ENCODE data around the gene PCDHB8.
"Not testable (repeated sequence)": the region's sequence is repeated elsewhere in the genome, so short reads cannot be mapped to it uniquely, and the experiment has no call there.

Gene PCDHB8

GRCh38 chr5:141182248-141182647 is 4.7 kb downstream of the PCDHB8 start, which contains the start of gene PCDHB16:
Gene PCDHB16 (plus strand): TSS chr5:141182387. CDS start chr5:141182560, 173 bp downstream.
- DNase-seq (ENCODE audit: extremely low read depth, low read depth): no peak

DNA sequence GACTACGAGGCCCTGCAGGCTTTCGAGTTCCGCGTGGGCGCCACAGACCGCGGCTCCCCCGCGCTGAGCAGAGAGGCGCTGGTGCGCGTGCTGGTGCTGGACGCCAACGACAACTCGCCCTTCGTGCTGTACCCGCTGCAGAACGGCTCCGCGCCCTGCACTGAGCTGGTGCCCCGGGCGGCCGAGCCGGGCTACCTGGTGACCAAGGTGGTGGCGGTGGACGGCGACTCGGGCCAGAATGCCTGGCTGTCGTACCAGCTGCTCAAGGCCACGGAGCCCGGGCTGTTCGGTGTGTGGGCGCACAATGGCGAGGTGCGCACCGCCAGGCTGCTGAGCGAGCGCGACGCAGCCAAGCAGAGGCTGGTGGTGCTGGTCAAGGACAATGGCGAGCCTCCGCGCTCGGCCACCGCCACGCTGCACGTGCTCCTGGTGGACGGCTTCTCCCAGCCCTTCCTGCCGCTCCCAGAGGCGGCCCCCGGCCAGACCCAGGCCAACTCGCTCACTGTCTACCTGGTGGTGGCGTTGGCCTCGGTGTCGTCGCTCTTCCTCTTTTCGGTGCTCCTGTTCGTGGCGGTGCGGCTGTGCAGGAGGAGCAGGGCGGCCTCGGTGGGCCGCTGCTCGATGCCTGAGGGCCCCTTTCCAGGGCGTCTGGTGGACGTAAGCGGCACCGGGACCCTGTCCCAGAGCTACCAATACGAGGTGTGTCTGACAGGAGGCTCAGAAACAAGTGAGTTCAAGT is 6.7 kb downstream of the PCDHB8 start:
- not testable (repeated sequence) for DNase-seq (ENCODE audit: extremely low read depth, low read depth)

More at GRCh38 chr5:141182248-141182647, 4.7 kb downstream of the PCDHB8 start, which contains the start of gene PCDHB16:
- TF ChIP-seq, protein P1, sequence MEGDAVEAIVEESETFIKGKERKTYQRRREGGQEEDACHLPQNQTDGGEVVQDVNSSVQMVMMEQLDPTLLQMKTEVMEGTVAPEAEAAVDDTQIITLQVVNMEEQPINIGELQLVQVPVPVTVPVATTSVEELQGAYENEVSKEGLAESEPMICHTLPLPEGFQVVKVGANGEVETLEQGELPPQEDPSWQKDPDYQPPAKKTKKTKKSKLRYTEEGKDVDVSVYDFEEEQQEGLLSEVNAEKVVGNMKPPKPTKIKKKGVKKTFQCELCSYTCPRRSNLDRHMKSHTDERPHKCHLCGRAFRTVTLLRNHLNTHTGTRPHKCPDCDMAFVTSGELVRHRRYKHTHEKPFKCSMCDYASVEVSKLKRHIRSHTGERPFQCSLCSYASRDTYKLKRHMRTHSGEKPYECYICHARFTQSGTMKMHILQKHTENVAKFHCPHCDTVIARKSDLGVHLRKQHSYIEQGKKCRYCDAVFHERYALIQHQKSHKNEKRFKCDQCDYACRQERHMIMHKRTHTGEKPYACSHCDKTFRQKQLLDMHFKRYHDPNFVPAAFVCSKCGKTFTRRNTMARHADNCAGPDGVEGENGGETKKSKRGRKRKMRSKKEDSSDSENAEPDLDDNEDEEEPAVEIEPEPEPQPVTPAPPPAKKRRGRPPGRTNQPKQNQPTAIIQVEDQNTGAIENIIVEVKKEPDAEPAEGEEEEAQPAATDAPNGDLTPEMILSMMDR (IDR thresholded peaks at IDR 0.05; ENCODE audit: low read depth, low read length): peak; percentile 6; the same call in 1 of the 2 replicates

GRCh38 chr5:141186897-141187512 is 9.4 kb downstream of the PCDHB8 start, which contains the start of gene PCDHB9:
Gene PCDHB9 (plus strand): TSS chr5:141187161. CDS start chr5:141187319, 158 bp downstream.
- TF ChIP-seq, protein P1 (IDR thresholded peaks at IDR 0.05; ENCODE audit: low read depth, low read length): peak; percentile 23
- DNase-seq (ENCODE audit: extremely low read depth, low read depth): no peak

- DNase-seq (ENCODE audit: extremely low read depth, low read depth): not testable (repeated sequence)
Measured at GRCh38 chr5:141188682-141189081, 11.1 kb downstream of the PCDHB8 start.

GRCh38 chr5:141189131-141189530 is 11.5 kb downstream of the PCDHB8 start:
- DNase-seq (ENCODE audit: extremely low read depth, low read depth): not testable (repeated sequence)

DNA sequence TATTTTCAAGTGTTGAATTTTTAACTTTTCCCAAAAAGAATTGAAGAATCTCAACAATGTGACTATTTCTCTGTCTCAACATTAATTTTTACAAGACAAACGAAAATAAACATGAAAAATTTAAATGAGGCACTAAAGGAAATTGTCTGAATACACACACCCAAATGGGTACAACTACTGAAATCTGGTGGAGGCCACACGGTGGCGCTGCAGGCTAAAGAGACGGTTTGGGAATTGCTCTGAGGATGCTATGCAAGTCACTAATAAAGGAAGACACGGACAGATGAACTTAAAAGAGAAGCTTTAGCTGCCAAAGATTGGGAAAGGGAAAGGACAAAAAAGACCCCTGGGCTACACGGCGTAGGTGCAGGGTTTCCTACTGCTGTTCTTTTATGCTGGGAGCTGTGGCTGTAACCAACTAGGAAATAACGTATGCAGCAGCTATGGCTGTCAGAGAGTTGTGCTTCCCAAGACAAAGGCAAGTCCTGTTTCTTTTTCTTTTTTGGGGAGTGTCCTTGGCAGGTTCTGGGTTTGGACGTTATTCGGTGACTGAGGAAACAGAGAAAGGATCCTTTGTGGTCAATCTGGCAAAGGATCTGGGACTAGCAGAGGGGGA is 14.6 kb downstream of the PCDHB8 start, which contains the start of gene PCDHB10:
Gene PCDHB10 (plus strand): TSS at position 244 of the 616 bp plus-strand sequence. CDS start 200 bp downstream, at position 444.
- no peak for DNase-seq (ENCODE audit: extremely low read depth, low read depth)
- TF ChIP-seq, protein P1 (IDR thresholded peaks at IDR 0.05; ENCODE audit: low read depth, low read length): peak; percentile 13

DNA sequence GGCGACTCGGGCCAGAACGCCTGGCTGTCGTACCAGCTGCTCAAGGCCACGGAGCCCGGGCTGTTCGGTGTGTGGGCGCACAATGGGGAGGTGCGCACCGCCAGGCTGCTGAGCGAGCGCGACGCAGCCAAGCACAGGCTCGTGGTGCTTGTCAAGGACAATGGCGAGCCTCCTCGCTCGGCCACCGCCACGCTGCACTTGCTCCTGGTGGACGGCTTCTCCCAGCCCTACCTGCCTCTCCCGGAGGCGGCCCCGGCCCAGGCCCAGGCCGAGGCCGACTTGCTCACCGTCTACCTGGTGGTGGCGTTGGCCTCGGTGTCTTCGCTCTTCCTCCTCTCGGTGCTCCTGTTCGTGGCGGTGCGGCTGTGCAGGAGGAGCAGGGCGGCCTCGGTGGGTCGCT is 16.7 kb downstream of the PCDHB8 start:
- DNase-seq (ENCODE audit: extremely low read depth, low read depth): not testable (repeated sequence)

DNA sequence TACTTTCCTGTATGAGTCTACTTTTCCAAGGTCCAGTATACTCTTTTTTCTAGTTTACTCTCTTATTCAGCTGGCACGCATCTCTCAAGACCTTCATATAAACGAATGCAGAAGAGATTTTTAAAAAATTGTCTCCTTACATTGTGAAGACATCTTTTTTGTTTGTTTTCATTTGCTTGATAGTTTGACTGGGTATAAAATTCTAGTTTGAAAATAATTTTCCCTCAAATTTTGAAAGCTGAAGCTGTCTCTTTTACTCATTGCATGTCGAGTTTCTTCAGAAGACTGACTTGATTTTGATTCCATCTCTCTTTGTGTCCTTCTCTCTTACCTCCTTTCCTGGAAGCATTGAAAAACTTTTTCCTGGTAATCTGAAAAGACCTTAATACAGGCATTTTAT is 18.8 kb downstream of the PCDHB8 start:
- TF ChIP-seq, protein P1 (IDR thresholded peaks at IDR 0.05; ENCODE audit: low read depth, low read length): no peak
- no peak for DNase-seq (ENCODE audit: extremely low read depth, low read depth)

- no peak for DNase-seq (ENCODE audit: extremely low read depth, low read depth)
- TF ChIP-seq, protein P1 (IDR thresholded peaks at IDR 0.05; ENCODE audit: low read depth, low read length): no peak
Measured at GRCh38 chr5:141199359-141200235, 22.0 kb downstream of the PCDHB8 start, which contains the start of gene PCDHB11. Gene PCDHB11 (plus strand): TSS chr5:141199627. CDS start chr5:141199775, 148 bp downstream.

DNA sequence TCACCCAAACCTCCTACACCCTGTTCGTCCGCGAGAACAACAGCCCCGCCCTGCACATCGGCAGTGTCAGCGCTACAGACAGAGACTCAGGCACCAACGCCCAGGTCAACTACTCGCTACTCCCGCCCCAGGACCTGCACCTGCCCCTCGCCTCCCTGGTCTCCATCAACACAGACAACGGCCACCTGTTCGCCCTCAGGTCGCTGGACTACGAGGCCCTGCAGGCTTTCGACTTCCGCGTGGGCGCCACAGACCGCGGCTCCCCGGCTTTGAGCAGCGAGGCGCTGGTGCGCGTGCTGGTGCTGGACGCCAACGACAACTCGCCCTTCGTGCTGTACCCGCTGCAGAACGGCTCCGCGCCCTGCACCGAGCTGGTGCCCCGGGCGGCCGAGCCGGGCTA is 23.5 kb downstream of the PCDHB8 start:
- DNase-seq (ENCODE audit: extremely low read depth, low read depth): not testable (repeated sequence)

DNA sequence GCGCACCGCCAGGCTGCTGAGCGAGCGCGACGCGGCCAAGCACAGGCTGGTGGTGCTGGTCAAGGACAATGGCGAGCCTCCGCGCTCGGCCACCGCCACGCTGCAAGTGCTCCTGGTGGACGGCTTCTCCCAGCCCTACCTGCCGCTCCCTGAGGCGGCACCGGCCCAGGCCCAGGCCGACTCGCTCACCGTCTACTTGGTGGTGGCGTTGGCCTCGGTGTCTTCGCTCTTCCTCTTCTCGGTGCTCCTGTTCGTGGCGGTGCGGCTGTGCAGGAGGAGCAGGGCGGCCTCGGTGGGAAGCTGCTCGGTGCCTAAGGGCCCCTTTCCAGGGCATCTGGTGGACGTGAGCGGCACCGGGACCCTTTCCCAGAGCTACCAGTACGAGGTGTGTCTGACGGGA is 24.1 kb downstream of the PCDHB8 start:
- DNase-seq (ENCODE audit: extremely low read depth, low read depth): not testable (repeated sequence)

Measured in AG09319 (cell line).